Naive thymus-derived CD8-positive, alpha-beta T cell (primary cell): Measurements from ENCODE around the gene IMPDH2. TPM values are rescaled to one million over a fixed set of nuclear protein-coding genes. Genes with fewer than 3 reads are reported as not detected.

Experiments
- ATAC-seq, 2 donors: fragments of 150-1000 bp; cut with Tn5 transposase in 1 of 2; sonication (Bioruptor Pico), chemical (Tn5 transposase) in 1 of 2; 1 replicate in 1 of 2; 2 replicates in 1 of 2; pipeline ENCODE4 v1.10.0; 2021; ENCODE audit warnings: mild to moderate bottlenecking in 2 of 2, moderate library complexity in 2 of 2
- POLR2A ChIA-PET: fragments of 350-600 bp; sonication (Branson Sonifier 250); formaldehyde crosslinking; loops from one replicate; lab custom pipeline; 2021; ENCODE audit warnings: antibody characterized with exemption; lab: Charles Lee
- DNase-seq, 10 donors: peaks; one replicate each; pipeline versions ENCODE4 v3.0.0 to v3.0.0-alpha.2; 2020 to 2022
- H3K27ac Mint-ChIP-seq, 10 donors: one replicate each; pipeline ENCODE4 v1.8.0; 2020 to 2022; ENCODE audit warnings: mild to moderate bottlenecking in 10 of 10, mixed read lengths in 10 of 10, moderate library complexity in 4 of 10, inconsistent platforms in 1 of 10
- H3K27me3 Mint-ChIP-seq, 5 donors: one replicate each; pipeline ENCODE4 v1.8.0; 2021 to 2022; ENCODE audit warnings: mixed read lengths in 5 of 5
- H3K36me3 Mint-ChIP-seq, 3 donors: one replicate each; pipeline ENCODE4 v1.8.0; 2020 to 2022; ENCODE audit warnings: mixed read lengths in 3 of 3, mild to moderate bottlenecking in 2 of 3, inconsistent platforms in 1 of 3
- H3K4me1 Mint-ChIP-seq, 4 donors: one replicate each; pipeline ENCODE4 v1.8.0; 2021 to 2022; ENCODE audit warnings: mixed read lengths in 4 of 4
- H3K4me3 Mint-ChIP-seq, 10 donors: one replicate each; pipeline ENCODE4 v1.8.0; 2020 to 2022; ENCODE audit warnings: mild to moderate bottlenecking in 10 of 10, mixed read lengths in 10 of 10, moderate library complexity in 6 of 10, inconsistent platforms in 1 of 10
- H3K9me3 Mint-ChIP-seq, 9 donors: one replicate each; pipeline ENCODE4 v1.8.0; 2020 to 2022; ENCODE audit warnings: mixed read lengths in 9 of 9, mild to moderate bottlenecking in 3 of 9, inconsistent platforms in 1 of 9, moderate library complexity in 1 of 9
- polyA plus RNA-seq, 3 donors: library from polyadenylated mRNA; unstranded; fragments of 300-500 nt; fragmentation: Illumina TruSeq; gene quantifications; one replicate each; pipeline ENCODE4 v1.2.3, GENCODE V29; 2021
- total RNA-seq, 8 experiments: library from RNA in 2 of 8; stranded (reverse) in 2 of 8; gene quantifications; one replicate each; pipeline ENCODE4 v1.2.3 and lab custom pipeline; 2021 to 2026

The IMPDH2 gene
- total and polyA plus RNA-seq, 5 experiments from 2014 or later, result 97.3 to 129 (median 121) TPM

- ATAC-seq (no peak), DNase-seq (peak in 3 of 10 donors; percentile 22 to 29 (median 23))
- peaks cover 0 to 1% (median 0%) of the 10 kb centered on the region in 5 donors for H3K27me3 Mint-ChIP-seq
- POLR2A ChIA-PET, result interaction anchor here (0.5 to 10.8 kb wide), 18 partner anchors 8 to 765 kb away, joined by 3 to 278 read pairs (median 8); partner anchors contain the start of genes IMPDH2, IP6K1, NICN1 and P4HTM
- H3K9me3 Mint-ChIP-seq, result no peaks in the 10 kb centered on the region
- H3K36me3 Mint-ChIP-seq, result peaks cover 0 to 29% (median 1%) of the 10 kb centered on the region in 3 donors
- H3K27ac Mint-ChIP-seq, result peak overlapping the region in 9 of 10 donors; percentile 67 to 98 (median 96)
- H3K4me3 Mint-ChIP-seq, result peak overlapping the region; percentile 90 to 99 (median 98)
- peaks cover 9 to 64% (median 48%) of the 10 kb centered on the region in 4 donors for H3K4me1 Mint-ChIP-seq
Measured at GRCh38 chr3:49020330-49021212, 8.6 kb downstream of the IMPDH2 start.

- DNase-seq (no peak), ATAC-seq (no peak)
- peaks cover 0 to 1% (median 0%) of the 10 kb centered on the region in 5 donors for H3K27me3 Mint-ChIP-seq
- peaks cover 9 to 60% (median 44%) of the 10 kb centered on the region in 4 donors for H3K4me1 Mint-ChIP-seq
- H3K27ac Mint-ChIP-seq, result peak overlapping the region in 9 of 10 donors; percentile 67 to 98 (median 87)
- H3K4me3 Mint-ChIP-seq, result peak overlapping the region; percentile 75 to 99 (median 96)
- POLR2A ChIA-PET, result interaction anchor here (0.5 to 10.8 kb wide), 10 partner anchors 9 to 330 kb away, joined by 3 to 278 read pairs (median 12); partner anchors contain the start of genes IMPDH2, P4HTM, QRICH1 and WDR6
- no peaks in the 10 kb centered on the region for H3K9me3 Mint-ChIP-seq
- peaks cover 0 to 29% (median 4%) of the 10 kb centered on the region in 3 donors for H3K36me3 Mint-ChIP-seq
Measured at GRCh38 chr3:49019941-49020329, 9.3 kb downstream of the IMPDH2 start.

- H3K36me3 Mint-ChIP-seq, result peaks cover 0 to 21% (median 4%) of the 10 kb centered on the region in 3 donors
Measured at GRCh38 chr3:49018707-49019006, 10.5 kb downstream of the IMPDH2 start.

GRCh38 chr3:49017971-49018706 lies 11.1 kb downstream of the IMPDH2 start, which contains the start of gene DALRD3:
Gene DALRD3 (minus strand): TSS chr3:49018580. CDS start chr3:49018564, 16 bp downstream.
- peaks cover 0 to 18% (median 4%) of the 10 kb centered on the region in 3 donors for H3K36me3 Mint-ChIP-seq
- H3K27ac Mint-ChIP-seq, result peak within 1 kb of the TSS; percentile 79 to 98 (median 88)
- peak; percentile 14 to 18 for ATAC-seq
- peaks cover 11 to 49% (median 33%) of the 10 kb centered on the region in 4 donors for H3K4me1 Mint-ChIP-seq
- DNase-seq, result peak; percentile 37 to 75 (median 59)
- POLR2A ChIA-PET, result interaction anchor here (0.7 to 10.4 kb wide), 7 partner anchors 11 to 99 kb away, joined by 3 to 278 read pairs (median 9); partner anchors contain the start of genes ARIH2, IMPDH2, P4HTM and QRICH1
- no peaks in the 10 kb centered on the region for H3K9me3 Mint-ChIP-seq
- peak within 1 kb of the TSS; percentile 83 to 99 (median 96) for H3K4me3 Mint-ChIP-seq
- H3K27me3 Mint-ChIP-seq, result peaks cover 0 to 1% (median 0%) of the 10 kb centered on the region in 5 donors

More at GRCh38 chr3:49018707-49019006, 10.5 kb downstream of the IMPDH2 start:
- Mint-ChIP-seq H3K9me3 (no peaks in the 10 kb centered on the region), H3K4me3 (peak overlapping the region; percentile 83 to 99 (median 95)), H3K27me3 (peaks cover 0 to 1% (median 0%) of the 10 kb centered on the region in 5 donors), H3K4me1 (peaks cover 11 to 50% (median 38%) of the 10 kb centered on the region in 4 donors), H3K27ac (peak overlapping the region; percentile 79 to 96 (median 86))
- POLR2A ChIA-PET, result interaction anchor here (1.1 to 10.4 kb wide), 5 partner anchors 10 to 75 kb away, joined by 4 to 278 read pairs (median 19); partner anchors contain the start of genes IMPDH2, P4HTM, QRICH1 and WDR6
- ATAC-seq (no peak), DNase-seq (no peak)

GRCh38 chr3:49017229-49017970 lies 11.8 kb downstream of the IMPDH2 start:
- H3K36me3 Mint-ChIP-seq, result peaks cover 0 to 19% (median 4%) of the 10 kb centered on the region in 3 donors
- peak overlapping the region; percentile 77 to 99 (median 95) for H3K4me3 Mint-ChIP-seq
- H3K27ac Mint-ChIP-seq, result peak overlapping the region in 9 of 10 donors; percentile 8 to 88 (median 76)
- ATAC-seq, result no peak
- H3K4me1 Mint-ChIP-seq, result peaks cover 8 to 41% (median 27%) of the 10 kb centered on the region in 4 donors
- no peaks in the 10 kb centered on the region for H3K9me3 Mint-ChIP-seq
- POLR2A ChIA-PET, result interaction anchor here (0.6 to 10.4 kb wide), 7 partner anchors 11 to 585 kb away, joined by 3 to 278 read pairs (median 9); partner anchors contain the start of genes ARIH2, IMPDH2, P4HTM and WDR6
- H3K27me3 Mint-ChIP-seq, result peaks cover 0 to 1% (median 0%) of the 10 kb centered on the region in 5 donors
- DNase-seq, result peak in 1 of 10 donors; percentile 59

GRCh38 chr3:49016414-49017228 lies 12.6 kb downstream of the IMPDH2 start:
- POLR2A ChIA-PET, result interaction anchor here (0.6 to 10.4 kb wide), 6 partner anchors 10 to 586 kb away, joined by 4 to 278 read pairs (median 14); partner anchors contain the start of genes IMPDH2, P4HTM and WDR6
- H3K36me3 Mint-ChIP-seq, result peaks cover 0 to 27% (median 3%) of the 10 kb centered on the region in 3 donors
- ATAC-seq (no peak), DNase-seq (peak in 1 of 10 donors; percentile 58)
- H3K27me3 Mint-ChIP-seq, result peaks cover 0 to 1% (median 0%) of the 10 kb centered on the region in 5 donors
- peak overlapping the region in 8 of 10 donors; percentile 14 to 99 (median 93) for H3K4me3 Mint-ChIP-seq
- H3K9me3 Mint-ChIP-seq, result no peaks in the 10 kb centered on the region
- H3K4me1 Mint-ChIP-seq, result peaks cover 12 to 45% (median 27%) of the 10 kb centered on the region in 4 donors
- peak overlapping the region in 5 of 10 donors; percentile 63 to 87 (median 76) for H3K27ac Mint-ChIP-seq

GRCh38 chr3:49015765-49016164 lies 13.4 kb downstream of the IMPDH2 start:
- peaks cover 0 to 32% (median 3%) of the 10 kb centered on the region in 3 donors for H3K36me3 Mint-ChIP-seq
- peak overlapping the region in 7 of 10 donors; percentile 32 to 72 (median 35) for H3K27ac Mint-ChIP-seq
- peak in 1 of 10 donors; percentile 15 for DNase-seq
- POLR2A ChIA-PET, result interaction anchor here (2.5 to 10.4 kb wide), 3 partner anchors 9 to 13 kb away, joined by 9 to 278 read pairs (median 52); partner anchors contain the start of genes IMPDH2 and WDR6
- no peaks in the 10 kb centered on the region for H3K9me3 Mint-ChIP-seq
- H3K4me1 Mint-ChIP-seq, result peaks cover 10 to 49% (median 23%) of the 10 kb centered on the region in 4 donors
- peak overlapping the region in 6 of 10 donors; percentile 13 to 61 (median 50) for H3K4me3 Mint-ChIP-seq
- ATAC-seq, result no peak
- H3K27me3 Mint-ChIP-seq, result no peaks in the 10 kb centered on the region

- Mint-ChIP-seq H3K27me3 (no peaks in the 10 kb centered on the region), H3K9me3 (no peaks in the 10 kb centered on the region), H3K4me1 (peaks cover 10 to 48% (median 18%) of the 10 kb centered on the region in 4 donors), H3K4me3 (peak overlapping the region in 3 of 10 donors; percentile 26 to 77 (median 52)), H3K36me3 (peaks cover 0 to 33% (median 3%) of the 10 kb centered on the region in 3 donors), H3K27ac (peak overlapping the region in 4 of 10 donors; percentile 32 to 77 (median 65))
- POLR2A ChIA-PET, result interaction anchor here (2.5 to 10.4 kb wide), 4 partner anchors 9 to 25 kb away, joined by 9 to 278 read pairs (median 31); partner anchors contain the start of genes IMPDH2, P4HTM and WDR6
- ATAC-seq (no peak), DNase-seq (no peak)
Measured at GRCh38 chr3:49015072-49015471, 14.1 kb downstream of the IMPDH2 start.

- no peaks in the 10 kb centered on the region for H3K9me3 Mint-ChIP-seq
- DNase-seq (peak in 5 of 10 donors; percentile 22 to 45 (median 41)), ATAC-seq (peak; percentile 30 to 32)
- H3K4me1 Mint-ChIP-seq, result peaks cover 13 to 44% (median 17%) of the 10 kb centered on the region in 4 donors
- H3K36me3 Mint-ChIP-seq, result peaks cover 0 to 33% (median 3%) of the 10 kb centered on the region in 3 donors
- no peak overlapping the region for H3K27ac Mint-ChIP-seq
- H3K4me3 Mint-ChIP-seq, result no peak overlapping the region
- POLR2A ChIA-PET, result interaction anchor here (0.6 to 4.3 kb wide), 7 partner anchors 7 to 134 kb away, joined by 3 to 29 read pairs (median 9); partner anchors contain the start of genes NDUFAF3 and P4HTM
- H3K27me3 Mint-ChIP-seq, result no peaks in the 10 kb centered on the region
Measured at GRCh38 chr3:49013738-49014660, 15.2 kb downstream of the IMPDH2 start.
